GM19468 (cell line): Measurements from ENCODE around the gene GPI.

Experiments used
- ATAC-seq: cut with Tn5 transposase; IDR thresholded peaks from one replicate; pipeline ENCODE4 v1.9.1; 2021; ENCODE audit warnings: mild to moderate bottlenecking, moderate library complexity, moderate number of reproducible peaks; ENCODE audit not compliant: unreplicated experiment; ENCODE audit errors: extremely low read depth

The GPI gene

GRCh38 chr19:34448191-34448590 lies 83.2 kb downstream of the GPI start:
- ATAC-seq, result no peak
